GM11168 (cell line): ENCODE results near the gene C14orf93.
"Not testable (repeated sequence)": the region's sequence is repeated elsewhere in the genome, so short reads cannot be mapped to it uniquely, and the experiment has no call there.

ENCODE experiments used
- in situ Hi-C: fragments of 300-500 bp; cut with MboI; formaldehyde crosslinking; loops from one replicate; pipeline ENCODE4 v1.12.0; 2022; ENCODE audit warnings: low sequenced_read_pairs; ENCODE audit not compliant: unreplicated experiment

Gene C14orf93

DNA sequence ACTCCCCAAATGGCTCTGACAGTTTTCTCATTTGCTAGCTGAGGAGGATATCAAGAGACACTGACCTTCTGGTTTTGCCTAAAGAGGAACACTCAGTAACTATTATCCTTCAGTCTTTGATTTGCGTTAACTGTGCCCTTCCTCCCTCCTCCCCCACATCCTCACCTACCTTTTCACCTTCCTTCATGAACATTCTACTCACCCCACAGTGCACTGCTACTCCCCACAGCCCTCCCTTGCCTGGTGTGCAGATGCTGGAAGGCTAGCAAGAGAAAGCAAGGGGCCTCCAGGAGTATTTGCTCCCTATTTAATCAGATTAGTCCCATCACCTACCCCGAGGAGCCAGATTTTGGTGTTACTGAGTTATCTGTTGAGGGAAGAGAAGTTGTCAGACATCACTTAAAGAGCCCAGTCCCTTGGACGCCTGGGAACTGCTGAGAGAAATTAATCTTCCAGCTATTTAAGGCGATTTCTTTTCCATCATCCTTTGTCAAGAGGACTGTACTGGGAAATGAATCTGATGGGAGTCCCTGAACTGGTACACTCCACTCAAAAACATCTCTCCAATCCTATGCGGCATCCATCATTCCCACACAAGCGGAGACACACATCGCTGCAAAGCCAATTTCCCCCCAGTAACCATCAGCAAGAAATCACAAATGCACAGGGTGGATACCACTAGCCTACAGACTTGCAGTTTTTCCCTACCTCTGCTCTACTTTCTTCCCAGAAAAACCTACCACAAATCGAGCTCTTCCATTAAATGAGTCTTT, 13.3 kb upstream of the C14orf93 start:
- in situ Hi-C loops = no loop called here

DNA sequence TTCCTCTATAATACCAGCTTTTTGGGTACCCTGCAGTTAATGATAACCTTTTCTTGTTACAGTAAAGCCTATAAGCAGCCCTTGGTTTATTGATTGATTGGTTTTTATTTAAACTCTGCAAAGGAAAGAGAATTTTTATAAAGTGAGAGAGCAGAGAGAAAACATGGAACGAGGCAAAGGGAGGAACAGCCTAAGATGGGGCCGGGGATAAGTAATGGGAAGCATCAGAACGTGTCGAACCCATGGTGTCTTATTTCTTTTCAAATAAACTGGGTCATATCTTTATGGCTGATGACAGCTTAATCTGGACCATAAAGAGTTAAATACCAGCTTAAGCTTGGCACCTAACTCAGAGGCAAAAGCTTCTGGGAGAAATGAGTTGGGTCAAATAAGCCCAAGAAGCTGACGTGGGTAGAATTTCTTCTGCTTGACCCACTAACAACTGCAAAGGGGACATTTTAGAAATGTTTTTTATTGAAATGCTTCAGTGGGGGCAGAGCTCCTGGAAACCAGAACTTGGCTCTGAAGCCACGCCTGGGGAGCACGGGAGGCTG, 12.0 kb upstream of the C14orf93 start:
- in situ Hi-C loops = no loop called here

DNA sequence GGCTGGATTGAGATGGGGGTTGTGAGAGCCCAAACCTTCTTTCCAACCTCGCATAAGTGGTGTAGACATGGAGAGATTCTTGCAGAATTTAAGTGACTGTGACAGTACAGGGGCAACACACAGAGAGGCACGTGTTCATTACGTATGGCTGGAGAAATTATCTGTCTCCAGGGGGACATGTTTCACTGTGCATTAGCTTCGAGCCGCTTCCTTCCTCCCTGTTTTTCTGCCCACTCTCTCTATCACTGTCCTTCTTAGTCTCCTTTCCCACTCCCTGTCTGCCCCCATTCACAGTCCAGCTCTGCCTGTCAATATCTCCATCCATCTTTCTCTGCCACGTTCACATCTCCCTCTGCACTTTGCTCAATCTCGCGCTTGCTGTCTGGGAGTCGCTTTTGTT, 11.5 kb upstream of the C14orf93 start:
- in situ Hi-C loops = no loop called here

DNA sequence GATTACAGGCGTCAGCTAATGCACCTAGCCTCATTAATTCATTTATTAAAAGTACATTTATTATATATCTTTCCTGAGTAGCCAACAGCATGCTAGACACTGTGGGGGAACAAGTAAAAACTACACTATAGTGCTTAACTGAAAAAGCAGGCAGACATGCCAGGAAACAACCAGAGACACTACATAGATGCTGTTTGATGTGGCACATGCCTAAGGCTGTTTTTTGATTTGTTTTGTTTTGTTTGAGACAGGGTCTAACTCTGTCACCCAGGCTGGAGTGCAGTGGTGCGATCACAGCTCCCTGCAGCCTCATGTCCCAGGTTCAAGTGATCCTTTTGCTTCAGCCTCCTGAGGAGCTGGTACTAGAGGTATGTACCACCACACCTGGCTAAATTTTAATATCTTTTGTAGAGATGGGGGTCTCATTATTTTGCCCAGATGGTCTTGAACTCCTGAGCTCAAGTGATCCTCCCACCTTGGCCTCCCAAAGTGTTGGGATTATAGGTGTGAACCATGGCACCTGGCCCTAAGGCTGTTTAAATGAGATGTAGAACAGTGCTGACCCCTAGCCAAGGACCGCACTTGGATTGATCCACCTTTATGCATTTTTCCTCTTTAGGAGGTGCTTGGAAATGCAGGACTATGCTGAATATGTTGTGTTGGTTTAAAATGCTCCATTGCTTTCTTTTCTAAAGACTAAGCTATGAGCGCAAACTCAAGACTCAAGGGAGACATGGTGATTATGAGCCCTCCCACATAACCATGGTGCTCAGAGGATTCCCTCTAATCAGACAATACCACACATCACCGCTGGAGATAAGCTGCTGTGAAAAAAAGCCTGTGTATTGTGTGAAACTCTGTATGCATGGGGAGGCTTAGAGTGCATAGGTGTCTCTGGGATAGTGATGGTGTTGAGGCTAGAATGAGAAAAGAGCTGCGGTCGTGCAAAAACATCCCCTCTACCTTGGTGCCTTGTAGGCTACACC, 10.5 kb upstream of the C14orf93 start:
- in situ Hi-C loops = no loop called here

DNA sequence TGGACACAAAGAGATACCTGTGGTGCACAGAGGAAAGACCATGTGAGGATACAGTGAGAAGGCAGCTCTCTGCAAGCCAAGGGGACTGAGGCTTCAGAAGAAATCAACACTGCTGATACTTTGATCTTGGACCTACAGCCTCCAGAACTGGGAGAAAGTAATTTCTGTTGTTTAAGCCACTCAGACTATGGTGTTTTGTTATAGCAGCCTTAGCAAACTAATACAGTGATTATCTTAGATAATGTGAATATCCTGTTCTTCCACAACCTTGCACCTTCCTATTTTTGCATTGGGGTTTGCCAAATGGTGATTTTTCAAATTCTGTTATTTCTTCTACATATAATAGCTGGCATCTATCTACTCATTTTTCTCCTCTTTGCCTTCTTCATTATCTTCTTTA, 8.2 kb upstream of the C14orf93 start:
- in situ Hi-C loops = no loop called here

DNA sequence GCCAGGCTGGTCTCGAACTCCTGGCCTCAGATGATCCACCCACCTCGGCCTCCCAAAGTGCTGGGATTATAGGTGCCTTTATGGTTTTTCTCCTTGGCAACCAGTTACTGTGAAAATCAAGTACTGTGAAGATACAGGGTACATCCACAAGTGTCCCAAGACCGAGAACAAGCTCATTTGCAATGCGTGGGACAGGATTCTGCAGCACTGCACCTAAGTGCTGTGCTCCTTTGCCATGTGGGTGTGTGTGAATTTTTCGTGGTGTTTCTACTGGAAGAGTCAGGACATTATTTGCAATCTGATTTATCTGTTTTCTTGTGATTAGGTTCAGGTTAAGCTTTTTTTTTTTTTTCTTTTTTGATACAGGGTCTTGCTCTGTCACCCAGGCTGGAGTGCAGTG, 7.1 kb upstream of the C14orf93 start:
- in situ Hi-C loops = no loop called here

DNA sequence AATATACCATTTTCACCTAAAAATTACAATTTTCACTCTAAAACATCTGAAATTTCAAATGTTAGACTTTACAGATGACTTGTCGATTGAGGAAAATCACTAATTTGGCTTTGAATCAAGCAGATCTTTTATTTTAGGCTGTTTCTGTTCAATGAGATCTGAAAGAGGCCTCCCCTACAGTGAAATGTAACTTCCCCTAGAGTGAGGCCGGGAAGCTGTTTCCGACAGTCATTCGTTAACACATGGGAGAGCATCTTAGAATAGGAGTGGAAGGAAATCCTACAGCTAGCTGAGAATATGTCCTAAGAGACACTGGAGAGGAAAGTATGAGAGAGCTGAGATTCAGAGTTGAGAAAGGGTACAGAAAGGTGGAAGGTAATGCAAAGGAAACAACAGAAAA, 5.7 kb upstream of the C14orf93 start:
- in situ Hi-C loops = no loop called here

DNA sequence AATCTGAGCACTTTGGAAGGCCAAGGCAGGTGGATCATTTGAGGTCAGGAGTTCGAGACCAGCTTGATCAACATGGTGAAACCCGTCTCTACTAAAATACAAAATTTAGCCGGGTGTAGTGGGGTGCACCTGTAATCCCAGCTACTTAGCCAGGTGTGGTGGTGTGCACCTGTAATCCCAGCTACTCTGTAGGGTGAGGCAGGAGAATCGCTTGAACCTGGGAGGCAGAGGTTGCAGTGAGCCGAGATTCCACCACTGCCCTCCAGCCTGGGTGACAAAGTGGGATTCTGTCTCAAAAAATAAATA, 3.8 kb upstream of the C14orf93 start:
- in situ Hi-C loops = not testable (repeated sequence)

DNA sequence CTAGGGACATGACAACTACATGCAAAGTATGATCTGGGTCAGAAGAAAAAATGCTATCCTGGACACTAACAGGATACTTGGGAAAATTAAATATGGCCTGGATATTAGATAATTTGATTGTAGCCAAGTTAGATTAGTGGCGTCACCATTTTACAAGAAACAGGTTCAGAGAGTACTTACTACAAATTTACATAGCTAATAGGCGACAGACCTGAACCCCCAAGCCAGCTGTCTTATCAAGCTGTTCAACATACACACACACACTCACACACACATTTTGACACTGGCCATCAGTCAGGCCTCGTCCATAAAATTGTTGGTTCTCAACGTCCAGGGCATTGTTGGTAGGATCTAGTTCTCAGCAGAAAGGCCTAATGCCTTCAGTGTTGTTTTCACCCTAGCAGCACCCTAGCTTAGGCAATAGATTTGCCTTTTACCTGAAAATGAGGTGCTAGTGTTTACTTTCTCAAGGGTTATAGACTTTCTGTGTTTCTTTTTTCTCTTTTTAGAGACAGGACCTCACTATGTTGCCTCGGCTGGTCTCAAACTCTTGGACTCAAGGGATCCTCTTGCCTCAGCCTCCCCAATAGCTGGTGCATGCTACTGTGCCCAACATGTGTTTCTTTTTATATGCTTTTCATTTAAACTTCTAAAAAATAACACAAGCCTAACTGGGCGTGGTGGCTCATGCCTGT, 3.3 kb upstream of the C14orf93 start:
- in situ Hi-C loops = no loop called here

DNA sequence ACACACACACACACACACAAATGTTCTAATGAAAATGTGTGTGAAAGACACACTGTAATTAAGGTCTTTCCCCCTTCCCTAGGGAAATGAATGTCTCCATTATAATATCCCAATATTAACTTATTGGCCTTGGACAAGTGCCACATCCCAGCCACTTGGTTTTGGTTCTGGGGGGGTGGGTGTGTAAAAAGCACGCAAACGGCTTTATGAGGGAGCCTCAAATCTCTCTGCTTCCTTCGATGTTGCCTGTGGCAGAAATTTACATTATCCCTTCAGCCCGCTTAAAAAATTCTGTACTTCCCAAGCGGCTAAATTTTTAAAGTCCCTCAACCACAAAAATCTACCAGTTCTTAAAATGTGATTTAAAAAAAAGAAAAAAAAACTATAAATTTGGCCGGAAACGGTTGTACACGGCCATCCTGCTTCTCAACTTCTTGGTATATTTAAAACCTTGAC, 432 bp downstream of the C14orf93 start:
- in situ Hi-C loops = no loop called here

DNA sequence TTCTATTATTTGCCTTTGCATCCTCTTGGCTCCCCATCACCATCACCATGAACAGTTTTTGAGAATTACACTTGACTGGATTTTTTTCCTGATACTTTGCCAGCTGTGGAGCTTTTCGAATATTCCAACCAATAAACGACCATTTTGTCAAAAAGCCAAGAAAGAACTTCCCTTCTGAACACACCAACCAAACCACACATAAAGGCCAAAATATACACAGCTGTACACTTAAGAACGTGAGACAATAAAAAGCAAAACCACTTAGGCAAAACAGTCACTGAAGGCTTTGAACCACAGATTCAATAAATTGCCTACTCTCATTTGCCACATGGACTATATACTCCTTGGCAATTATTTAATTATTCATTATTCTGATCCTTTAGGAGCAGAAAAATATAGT, 1.1 kb downstream of the C14orf93 start:
- in situ Hi-C loops = no loop called here

DNA sequence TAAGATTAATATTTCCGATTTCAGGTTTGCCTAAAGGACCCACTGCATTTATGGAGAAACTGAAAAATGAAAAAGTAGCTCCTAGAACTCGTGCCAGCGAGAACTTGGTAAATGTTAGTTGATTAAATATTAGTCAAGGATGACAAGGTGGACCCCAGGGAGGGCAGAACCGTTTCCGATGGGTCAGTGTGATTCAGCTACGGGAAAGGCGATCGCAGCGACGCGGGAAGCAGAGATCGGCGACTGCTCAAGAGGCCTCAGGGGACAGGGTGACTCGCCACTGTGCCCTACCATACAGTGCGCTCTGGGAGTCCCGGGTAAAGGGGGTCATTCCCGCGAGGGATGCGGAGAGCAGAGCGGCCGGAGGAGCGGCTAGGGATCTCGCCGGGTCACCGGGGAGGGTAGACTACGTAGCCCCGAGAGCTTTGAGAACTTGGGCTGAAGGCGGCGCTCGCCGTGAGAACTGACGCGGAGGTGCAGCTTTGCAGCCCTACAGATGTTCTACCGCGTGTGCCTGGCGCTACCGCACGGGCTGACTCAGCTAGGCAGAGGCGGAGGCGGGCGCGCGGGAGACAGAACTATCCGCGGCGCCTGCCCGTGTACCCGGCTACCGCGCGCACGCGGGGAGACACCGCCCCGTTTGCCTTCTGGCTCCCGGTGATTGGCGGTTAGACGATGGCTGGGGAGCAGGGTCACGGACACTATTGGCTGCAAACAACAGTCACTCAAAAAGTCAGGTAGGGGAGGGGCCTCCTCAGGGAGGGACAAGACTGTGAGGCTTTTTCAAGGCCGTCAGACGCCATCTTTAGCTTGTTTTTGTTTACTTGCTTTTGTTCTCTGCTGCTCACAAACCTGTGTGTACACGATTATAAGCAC, 3.2 kb downstream of the C14orf93 start:
- in situ Hi-C loops = no loop called here

DNA sequence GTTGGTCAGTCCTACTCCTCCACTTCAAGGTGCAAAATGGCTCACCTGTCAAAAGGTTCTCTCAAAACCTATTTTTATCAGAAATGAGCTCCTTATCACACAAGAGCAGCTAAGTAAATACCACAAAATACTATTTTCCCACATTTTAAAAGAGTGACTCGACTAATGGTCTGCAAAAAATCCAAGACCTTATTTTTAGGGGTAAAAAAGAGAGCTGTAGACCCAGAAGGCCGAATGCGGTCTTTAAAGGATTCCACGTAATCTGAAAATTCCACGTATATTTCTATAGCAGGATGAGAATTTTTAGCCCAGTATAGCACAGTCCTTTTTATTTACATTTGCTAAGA, 3.8 kb downstream of the C14orf93 start:
- in situ Hi-C loops = no loop called here

DNA sequence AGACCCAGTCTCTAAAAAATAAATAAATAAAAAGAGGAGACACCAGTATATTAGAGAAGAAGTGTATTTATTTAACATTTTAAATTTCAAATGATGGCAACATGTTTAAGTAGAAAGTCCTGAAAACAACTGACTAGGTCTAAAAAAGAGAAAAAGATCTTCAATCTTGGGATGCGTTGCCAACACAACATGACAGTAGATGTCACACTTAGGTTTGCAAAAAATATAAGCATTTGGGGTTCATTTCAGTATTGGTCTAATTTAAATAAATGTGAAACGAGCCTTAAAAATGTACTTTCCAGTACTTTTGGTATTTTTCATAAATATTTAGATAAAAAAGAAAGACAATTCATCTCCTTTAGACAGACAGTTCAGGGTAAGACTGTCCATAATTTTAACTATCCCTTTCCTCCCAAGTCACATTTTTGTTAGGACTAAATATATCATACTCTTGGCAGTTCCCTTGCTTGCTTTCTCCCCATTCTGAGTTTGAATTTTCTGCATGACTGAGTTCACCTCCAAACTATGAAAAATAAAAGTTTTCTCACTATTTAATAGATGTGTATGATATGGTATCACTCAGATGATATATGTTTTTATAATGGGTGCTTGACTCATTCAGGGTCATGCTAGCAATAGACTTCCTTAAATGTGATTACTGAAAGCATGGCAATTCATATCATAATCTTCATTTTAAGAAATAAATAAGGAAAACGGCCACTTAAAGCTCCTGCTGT, 4.3 kb downstream of the C14orf93 start:
- in situ Hi-C loops = no loop called here

DNA sequence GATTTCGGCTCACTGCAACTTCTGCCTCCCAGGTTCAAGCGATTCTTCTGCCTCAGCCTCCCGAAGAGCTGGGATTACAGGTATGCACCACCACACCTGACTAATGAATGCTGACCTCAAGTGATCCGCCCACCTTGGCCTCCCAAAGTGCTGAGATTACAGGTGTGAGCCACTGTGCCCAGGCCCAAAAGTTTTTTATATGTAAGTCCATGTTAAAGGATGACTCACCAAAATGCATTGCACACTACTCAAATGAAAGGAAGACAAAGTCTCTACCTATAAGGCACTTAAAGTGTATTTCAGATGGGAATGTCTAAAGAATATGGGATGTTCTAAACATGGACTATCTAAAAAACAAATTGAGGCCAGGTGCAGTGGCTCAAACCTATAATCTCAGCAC, 5.7 kb downstream of the C14orf93 start:
- in situ Hi-C loops = not testable (repeated sequence)

DNA sequence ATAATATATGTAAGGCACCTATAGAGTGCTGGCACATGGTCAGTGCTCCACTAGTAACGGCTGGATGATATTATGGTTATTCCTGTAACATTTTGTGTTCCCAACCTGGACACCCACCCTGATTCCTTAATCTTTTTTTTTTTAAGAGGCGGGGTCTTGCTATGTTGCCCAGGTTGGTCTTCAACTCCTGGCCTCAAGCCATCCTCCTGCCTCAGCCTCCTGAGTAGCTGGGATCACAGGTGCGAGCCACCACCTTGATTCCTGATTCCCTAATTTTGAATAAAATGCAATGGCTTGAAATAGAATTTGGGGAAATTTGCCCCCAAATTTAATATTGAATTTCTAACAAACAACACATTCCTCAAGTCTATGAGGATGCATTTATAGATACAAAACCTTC, 7.4 kb downstream of the C14orf93 start:
- in situ Hi-C loops = no loop called here

DNA sequence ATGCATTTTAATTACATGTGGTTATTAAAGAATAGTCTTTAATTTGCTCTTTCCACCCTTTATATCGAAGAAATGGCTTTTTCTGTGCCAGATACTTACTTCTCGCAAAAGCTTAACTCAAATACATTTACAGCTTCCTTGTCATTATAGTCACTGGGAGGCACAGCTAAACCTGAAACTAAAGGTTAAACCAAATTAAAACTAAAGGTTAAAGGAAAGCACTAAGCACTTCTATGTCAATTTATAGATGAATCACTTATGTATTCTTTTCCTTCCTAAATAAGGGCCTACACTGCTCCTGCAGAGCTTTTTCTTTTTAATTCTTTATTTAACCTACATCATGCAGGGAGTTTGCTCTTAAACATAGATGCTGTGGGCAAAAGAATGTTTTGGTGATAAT, 9.1 kb downstream of the C14orf93 start:
- in situ Hi-C loops = no loop called here

DNA sequence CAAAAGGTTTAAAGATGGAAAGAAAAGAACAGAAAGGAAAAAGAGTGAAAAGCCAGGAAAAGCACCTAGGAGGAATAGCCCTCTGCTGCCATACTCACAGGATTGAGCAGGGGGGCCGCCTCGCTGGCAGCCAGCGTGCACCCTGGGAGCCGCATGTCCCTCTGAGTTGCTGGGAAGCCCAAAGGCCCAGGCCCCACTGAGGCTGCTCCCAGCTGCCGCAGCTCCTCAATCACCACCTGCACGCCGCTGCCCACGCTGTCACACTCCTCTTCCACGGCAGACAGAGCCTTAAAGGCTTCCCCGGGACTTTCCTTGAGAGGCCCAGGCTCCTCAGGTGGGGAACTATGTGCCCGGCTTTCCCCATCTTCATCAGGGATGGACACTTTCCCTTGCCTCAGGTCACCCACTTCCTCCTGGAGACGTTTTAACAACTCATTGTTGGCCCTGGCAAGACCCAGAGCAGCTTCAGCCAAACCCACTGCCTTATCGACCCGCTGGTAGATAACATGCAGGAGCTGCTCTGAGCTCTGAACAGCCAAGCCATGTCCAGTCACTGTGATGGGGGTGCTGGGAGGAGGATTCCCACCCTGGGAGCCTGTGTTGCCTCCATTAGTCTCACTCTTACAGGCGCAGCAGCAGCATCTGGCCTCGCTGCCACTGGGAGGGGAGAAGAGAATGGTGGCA, 11.5 kb downstream of the C14orf93 start:
- in situ Hi-C loops = no loop called here
